HG02870 (cell line): ENCODE results near the gene BCL2L2.
"Not testable (repeated sequence)": the region's sequence is repeated elsewhere in the genome, so short reads cannot be mapped to it uniquely, and the experiment has no call there.

ENCODE experiments used
- ATAC-seq: cut with Tn5 transposase; IDR thresholded peaks from one replicate; pipeline ENCODE4 v1.9.1; 2021; ENCODE audit warnings: mild to moderate bottlenecking, moderate library complexity; ENCODE audit not compliant: unreplicated experiment

Gene BCL2L2

DNA sequence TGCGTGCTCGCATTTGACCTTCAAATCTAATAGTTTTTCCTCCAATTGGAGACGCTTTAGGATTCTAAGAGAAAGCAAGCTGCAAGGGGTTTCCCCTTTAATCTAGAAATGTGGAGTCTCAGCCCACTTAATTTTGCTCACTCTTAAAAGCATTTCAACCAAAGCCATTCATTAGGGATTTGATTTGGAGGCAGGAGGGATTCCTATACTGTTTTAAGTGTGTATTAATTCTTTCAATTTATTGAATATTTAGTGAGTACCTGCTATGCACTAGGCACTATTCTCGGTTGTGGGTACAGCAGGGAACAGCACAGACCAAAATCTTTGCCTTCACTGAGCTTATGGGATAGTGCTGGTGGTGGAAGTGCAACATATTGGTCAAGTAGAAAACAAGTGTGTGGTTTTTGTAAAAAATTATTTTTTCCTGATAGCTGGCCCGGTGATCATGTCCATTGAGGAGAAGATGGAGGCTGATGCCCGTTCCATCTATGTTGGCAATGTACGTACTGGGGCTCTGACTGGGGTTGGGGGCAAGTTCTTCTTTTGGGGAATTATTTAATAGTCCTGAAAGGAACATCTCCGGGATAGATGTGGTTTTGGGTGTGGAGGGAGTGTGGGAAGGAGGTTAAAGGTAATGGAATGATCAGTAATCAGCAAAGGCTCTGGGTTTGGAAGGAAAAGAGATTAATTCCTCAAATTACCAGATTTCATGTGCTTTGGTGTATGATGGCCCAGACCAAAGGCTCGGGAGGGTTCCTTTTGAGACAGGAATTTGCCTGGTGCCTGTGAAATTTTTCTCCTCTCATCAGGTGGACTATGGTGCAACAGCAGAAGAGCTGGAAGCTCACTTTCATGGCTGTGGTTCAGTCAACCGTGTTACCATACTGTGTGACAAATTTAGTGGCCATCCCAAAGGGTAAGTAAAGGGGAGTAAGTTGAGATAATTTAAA lies 16.2 kb downstream of the BCL2L2 start:
- no peak for ATAC-seq

DNA sequence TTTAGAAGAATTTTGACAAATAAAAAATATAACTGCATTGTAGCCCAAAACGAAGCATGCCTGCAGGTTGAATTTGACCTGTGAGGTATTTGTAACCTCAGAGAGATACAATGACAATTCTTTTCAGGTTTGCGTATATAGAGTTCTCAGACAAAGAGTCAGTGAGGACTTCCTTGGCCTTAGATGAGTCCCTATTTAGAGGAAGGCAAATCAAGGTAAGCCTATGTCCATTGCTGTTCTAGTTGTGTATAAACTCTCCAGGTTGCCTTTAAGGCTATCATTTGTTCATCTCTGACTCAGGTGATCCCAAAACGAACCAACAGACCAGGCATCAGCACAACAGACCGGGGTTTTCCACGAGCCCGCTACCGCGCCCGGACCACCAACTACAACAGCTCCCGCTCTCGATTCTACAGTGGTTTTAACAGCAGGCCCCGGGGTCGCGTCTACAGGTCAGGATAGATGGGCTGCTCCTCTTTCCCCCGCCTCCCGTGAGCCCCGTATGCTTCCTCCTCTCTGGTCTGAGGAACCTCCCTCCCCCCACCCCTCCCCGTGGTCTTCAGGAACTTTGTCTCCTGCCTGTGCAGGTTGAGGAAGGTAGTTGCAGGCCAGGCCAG lies 17.3 kb downstream of the BCL2L2 start:
- ATAC-seq: no peak

DNA sequence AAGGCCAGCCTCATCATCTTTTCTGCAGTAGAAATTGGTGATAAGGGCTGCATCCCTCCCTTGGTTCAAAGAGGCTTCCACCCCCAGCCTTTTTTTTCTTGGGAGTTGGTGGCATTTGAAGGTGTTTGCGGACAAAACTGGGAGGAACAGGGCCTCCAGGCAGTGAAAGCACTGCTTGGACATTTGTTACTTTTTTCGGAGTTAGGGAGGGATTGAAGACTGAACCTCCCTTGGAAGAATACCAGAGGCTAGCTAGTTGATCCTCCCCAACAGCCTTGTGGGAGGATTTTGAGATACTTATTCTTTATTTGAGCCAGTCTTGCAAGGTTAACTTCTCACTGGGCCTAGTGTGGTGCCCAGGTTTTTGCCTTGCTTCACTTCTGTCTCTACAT lies 17.8 kb downstream of the BCL2L2 start:
- ATAC-seq: no peak

DNA sequence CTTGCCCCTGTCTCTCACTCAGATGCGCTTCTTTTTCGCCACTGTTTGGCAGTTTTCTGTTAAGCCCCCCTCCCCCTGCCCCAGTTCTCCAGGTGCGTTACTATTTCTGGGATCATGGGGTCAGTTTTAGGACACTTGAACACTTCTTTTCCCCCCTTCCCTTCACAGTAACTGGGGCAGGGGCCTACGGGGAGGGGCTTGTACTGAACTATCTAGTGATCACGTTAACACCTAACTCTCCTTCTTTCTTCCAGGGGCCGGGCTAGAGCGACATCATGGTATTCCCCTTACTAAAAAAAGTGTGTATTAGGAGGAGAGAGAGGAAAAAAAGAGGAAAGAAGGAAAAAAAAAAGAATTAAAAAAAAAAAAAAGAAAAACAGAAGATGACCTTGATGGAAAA lies 18.4 kb downstream of the BCL2L2 start:
- ATAC-seq: no peak

DNA sequence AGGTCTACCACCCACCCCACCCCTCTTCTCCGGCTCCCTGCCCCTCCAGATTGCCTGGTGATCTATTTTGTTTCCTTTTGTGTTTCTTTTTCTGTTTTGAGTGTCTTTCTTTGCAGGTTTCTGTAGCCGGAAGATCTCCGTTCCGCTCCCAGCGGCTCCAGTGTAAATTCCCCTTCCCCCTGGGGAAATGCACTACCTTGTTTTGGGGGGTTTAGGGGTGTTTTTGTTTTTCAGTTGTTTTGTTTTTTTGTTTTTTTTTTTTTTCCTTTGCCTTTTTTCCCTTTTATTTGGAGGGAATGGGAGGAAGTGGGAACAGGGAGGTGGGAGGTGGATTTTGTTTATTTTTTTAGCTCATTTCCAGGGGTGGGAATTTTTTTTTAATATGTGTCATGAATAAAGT lies 19.1 kb downstream of the BCL2L2 start:
- not testable (repeated sequence) for ATAC-seq

DNA sequence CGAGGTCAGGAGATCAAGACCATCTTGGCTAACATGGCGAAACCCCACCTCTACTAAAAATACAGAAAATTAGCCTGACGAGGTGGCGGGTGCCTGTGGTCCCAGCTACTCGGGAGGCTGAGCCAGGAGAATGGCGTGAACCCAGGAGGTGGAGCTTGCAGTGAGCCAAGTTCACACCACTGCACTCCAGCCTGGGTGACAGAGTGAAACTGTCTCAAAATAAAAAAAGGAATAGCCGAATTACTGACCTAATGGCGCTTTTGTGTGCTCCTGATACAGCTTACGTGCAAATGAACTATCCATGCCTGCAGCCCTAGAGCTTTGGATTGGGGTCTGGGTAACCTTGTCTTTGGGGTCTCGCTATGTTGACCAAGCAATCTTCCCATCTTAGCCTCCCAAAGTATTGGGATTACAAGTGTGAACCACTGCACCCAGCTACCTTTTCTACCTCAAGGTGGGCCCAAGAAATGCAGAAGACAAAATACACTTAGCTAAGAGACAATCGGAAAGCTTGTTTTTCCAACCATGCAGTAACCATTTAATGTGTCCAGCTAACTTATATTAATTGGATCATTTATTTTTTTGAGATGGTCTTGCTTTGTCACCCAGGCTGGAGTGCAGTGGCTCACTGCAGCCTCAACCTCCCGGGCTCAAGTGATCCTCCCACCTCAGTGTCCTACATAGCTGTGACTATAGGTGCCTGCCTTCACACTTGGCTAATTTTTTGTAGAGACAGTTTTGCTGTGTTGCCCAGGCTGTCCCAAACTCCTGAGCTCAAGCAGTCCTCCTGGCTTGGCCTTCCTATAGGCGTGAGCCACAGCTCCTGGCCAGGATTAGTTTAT lies 20.1 kb downstream of the BCL2L2 start:
- no peak for ATAC-seq

DNA sequence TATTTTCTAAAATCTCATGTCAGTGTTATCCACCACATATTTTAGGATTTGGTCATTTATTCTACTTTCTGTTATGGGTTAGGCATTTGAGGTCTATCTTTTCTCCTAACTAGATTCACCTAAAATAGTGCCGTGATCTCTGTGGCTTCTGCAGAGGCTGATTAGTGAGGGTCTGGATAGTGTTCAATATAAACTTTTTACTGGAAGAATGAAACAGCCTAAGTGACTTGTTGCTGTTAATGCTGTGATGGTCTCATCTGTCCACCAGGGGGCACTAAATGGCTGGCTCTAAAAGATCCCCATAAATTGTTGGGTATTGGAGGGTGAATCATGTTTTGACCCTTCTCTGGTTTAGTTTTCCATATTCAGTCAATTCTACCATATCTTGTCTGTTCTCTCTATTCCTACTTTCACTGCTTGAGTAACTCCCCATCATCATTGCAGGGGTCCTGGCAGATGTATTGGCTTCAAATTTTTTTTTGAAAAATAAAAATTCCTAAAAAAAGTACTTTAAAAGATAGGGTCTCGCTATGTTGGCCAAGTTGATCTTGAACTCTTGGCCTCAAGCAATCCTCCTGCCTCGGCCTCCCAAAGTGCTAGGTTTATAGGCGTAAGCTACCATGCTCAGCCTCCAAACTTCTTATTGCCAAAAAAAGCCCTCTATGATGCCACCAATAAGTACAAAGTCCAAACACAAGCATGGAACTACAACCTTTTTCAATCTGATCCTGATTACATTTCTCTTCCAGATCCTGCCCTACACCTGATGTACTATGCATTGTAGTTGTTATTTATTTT lies 21.5 kb downstream of the BCL2L2 start:
- no peak for ATAC-seq

DNA sequence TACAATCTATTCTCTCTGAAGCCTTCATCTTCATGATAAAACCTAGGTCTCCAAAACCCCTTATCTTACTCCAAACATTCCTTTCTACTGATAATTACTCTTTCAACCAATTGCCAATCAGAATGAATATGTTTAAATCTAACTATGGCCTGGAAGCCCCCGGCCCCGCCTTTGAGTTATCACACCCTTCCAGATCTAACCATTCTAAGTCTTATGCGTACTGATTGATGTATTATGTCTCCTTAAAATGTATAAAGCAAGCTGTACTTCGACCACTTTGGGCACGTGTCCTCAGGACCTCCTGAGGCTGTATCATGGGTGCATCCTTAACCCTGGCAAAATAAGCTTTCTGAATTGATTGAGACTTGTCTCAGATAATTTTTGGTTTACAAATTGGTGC lies 29.0 kb downstream of the BCL2L2 start:
- no peak for ATAC-seq

DNA sequence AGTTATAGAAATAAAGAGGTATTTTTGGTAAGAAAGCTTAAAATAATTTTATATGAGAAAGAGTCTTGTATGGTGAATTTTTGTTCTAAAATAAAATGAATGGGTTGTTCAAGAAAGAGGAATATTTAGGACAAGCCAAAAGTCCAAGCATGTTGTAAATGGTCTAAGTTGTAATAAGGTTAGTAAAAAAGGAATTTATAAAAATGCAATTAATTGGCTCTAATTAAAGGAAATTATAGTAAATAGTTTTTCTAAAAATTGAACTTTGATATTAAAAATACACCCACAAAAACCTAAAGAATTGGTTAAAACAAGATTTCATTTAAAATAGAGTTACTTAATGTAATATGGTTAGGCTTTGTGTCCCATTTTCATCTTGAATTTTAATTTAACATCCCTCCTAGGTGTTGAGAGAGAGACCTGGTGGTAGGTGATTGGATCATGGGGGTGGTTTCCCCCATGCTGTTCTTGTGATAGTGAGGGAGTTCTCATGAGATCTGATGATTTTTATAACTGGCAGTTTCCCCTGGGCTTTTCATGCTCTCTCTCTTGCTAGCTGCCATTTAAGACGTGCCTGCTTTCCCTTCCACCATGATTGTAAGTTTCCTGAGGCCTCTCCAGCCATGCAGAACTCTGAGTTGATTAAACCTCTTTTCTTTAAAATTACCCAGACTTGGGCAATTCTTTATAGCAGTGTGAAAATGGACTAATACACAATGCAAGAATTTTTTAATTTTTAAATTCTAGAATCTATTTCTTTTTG lies 33.1 kb downstream of the BCL2L2 start:
- ATAC-seq: no peak

DNA sequence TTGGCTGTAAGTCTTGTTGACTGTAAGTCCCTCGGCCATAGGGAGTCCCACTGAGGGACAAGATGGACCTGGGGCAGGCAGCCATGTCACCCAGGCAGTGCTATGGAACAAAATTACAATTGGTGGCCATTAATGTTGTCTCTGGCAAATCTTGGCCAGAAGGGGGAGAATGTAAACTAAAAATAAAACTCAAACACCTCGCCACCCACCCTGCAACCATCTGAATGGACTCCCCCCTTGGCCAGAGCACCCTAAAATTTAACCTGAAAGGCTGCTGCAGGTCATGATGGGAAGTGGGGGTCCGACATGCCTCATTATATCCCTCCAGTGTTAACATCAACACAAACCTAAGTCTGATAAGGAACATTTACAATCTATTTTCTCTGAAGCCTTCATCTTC lies 37.8 kb downstream of the BCL2L2 start:
- ATAC-seq: no peak

DNA sequence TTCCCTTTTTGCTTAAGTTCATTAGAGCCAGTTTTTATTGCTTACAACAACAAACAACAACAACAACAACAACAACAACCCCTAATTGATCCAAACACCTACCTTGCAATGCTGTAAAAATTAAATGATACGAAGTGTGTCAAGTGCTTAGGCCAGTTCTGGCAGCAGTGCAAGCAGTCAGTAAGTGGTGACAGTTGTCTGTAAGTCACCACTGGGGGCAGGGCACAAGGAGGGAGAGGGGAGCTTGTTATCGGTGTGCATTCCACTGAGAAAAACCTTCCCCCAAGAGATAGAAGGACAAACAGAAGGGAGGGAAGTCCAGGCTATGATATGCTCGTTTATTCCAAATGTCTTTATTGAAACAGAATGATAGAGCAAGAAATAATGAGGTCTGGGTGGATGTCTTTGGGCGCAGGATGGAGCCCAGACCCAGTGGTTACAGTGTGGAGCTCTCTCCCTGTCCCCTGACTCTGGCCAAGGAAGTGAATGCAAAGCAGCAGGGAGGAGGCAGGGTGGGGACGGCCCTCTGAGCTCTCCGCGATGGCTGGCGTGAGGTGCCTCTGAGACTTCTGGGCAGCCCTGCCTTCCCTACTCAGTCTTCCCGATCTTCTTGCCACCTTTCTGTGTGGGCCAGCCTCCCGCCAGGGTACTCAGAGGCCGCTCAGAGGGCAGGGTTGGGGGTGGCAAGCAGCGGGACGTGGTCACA lies 39.5 kb downstream of the BCL2L2 start:
- ATAC-seq: no peak

DNA sequence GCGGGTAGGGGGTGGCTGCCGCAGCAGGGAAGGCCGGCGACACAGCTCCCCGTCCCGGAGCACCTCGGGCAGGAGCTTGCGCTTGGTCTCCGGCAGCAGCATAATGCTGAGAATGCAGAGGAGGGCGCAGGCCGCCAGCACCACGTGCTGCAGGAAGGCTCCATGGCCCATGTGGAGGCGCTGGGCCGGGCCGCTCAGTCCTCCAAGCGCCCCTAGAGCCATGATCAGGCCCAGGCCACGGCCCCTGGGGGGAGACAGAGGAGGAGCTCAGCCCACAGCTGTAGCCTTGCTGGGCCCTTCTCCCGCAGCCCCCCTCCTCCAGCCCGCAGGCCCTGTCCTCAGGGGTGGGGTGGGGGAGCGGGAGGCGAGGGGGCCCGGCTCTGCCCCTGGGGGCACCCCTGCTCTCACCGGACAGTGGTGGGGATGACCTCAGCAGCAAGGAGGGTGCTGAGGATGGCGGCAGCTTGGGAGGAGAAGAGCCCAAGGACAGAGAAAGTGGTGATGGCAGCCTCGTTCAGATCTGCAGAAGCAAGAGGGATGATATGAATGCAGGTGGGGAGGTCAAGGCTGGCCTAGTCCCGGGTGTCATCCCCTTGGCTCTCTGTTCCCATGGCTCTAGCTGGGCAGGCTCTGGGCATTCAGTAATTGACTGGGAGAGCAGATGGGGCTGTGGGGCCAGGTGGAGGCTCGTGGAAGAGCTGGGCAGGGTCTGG lies 40.2 kb downstream of the BCL2L2 start:
- ATAC-seq: no peak

DNA sequence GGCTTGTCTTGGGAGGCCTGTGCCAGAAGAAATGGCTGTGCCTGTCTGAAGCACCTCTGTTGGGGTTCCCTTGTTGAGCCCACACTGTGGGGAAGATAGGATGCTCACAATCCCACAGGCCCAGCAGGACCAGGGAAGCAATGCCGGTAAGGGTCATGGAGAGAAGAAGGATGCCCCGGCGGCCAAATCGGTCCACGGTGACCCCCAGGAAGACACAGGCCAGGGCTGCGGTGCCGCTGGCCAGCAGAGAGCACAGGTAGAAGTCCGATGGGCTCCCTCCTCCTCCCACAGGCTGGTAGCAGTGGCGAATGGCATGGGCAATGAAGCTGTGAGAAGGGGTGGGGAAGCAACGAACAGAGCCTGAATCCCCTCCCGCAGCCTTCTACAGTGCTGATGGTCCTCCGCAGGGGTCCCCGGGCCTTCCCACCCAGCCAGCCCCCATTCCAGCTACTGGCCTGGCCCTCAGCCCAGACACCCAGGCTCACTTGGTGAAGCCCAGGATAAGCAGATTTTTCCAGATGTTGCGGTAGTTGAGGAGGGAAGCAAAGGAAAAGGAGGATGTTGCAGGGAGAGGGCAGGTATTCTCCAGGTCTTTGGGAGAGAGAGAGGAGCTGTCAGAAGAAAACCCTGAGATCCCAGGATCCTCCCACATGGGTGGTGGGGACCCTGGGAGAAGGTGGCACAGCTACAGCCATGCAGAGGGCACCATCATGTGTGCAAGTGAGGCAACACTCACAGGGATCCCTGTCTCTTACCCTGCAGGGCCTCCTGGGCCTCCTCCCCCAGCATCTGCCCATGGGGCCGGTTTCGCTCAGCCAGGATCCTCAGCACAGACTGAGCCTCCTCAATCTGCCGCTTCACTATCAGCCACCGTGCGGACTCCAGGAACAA lies 41.0 kb downstream of the BCL2L2 start:
- ATAC-seq: no peak

DNA sequence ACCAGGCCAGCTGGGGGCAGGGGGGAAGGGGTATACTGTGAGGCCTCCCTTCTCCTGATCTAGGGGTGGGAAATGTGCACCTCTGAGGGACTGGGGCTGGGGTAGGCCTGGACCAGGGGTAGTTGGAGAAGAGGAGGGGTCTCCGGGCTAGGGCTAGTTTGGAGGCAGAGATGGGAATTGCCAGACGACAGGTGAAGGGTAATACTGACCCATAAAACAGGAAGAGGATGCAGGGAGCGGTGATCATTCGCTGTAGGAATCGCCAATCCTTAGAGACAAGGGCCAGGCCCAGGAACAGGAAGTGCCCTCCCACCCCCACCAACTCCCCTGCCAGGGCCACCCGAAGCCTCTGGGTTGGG lies 41.6 kb downstream of the BCL2L2 start:
- ATAC-seq: no peak

DNA sequence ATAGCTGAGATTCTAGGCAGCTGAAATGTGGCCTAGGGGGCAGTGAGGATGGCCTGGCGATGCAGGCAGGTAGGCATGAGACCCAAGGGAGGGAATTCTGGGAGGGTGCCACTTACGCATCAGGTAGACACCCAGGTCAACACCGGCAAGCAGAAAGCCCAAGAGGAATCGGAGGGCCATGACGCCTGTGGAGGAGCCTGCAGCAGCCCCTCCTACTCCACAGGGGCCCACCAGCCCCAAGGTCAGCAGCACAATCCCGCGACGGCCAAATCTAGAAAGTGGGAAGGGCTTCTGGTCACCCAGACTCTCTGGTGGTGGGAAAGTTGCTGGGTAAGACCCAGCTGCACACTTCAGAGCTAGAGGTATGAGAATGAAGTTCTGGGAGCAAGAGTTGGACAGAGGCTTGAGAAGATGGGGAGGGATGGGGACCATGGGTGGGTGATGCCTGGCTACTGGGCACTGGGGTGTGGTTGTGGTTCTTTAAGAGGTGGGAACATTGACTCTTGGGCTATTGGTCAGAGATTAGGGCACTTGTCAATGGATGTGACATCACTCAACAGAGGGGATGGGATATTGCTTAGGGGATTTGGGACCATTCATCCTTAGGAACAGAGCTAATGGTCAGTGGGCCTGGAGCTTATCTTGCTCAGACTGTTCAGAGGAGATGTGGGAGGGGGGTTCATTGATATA lies 42.7 kb downstream of the BCL2L2 start:
- ATAC-seq: no peak

DNA sequence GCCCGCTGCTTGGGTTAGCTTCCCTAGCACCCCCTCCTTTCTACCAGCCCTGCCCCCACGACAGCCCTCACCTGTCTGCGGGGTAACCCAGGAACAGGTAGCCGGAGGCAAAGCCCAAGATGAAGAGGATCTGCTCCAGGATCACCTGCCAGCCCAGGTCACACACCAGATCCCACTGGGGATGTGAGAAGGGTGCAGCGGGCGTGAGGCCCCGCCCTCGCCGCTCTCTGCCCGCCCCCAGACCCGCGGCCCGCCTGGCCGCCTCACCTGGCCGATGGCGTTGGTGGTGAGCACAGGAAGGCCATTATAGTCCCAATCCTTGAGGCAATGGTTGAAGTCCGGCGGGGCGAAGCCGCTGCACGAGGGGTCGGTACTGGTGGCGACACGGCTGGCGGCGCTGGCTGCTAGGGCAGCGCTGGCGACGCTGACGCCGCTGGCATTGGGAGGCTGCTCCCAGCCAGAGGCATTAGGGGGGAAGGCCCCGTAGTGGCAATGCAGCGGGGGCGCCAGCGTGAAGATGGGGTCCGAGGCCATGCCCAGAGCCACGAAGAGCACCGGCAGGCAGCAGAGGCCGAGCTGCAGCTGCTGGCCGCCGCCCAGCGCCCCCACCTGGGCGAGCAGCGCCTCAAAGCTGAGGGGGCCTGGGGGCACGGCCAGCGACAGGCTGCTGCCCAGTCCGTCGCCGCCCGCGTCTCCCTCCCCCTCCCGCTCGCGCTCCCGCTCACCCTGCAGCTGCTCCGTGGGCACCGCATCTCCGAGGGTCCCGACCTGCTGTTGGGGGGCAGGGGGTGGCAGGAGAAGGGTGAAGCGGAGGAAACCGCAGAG lies 45.3 kb downstream of the BCL2L2 start:
- ATAC-seq: no peak
